ENCODE data around the gene CD22. TPM values are rescaled to one million over a fixed set of nuclear protein-coding genes. Genes with fewer than 3 reads are reported as not detected.

CD22 gene
- total RNA-seq, 1 experiment from 2014 or later, result not detected

- H4K5ac ChIP-seq (ENCODE audit: insufficient read length, low read depth, low read length), result no peak overlapping the region
- H2BK120ac ChIP-seq (ENCODE audit: low read depth, low read length, poor library complexity, severe bottlenecking), result no peak overlapping the region
- H3K9me3 Mint-ChIP-seq, result no peaks in the 10 kb centered on the region
- TF ChIP-seq CTCF (conservative IDR thresholded peaks at IDR 0.05), result no peak
- H3K9me3 ChIP-seq (ENCODE audit: control insufficient read depth, low read depth, low read length), result no peaks in the 10 kb centered on the region
- no peaks in the 10 kb centered on the region for H3K79me2 ChIP-seq (ENCODE audit: insufficient read depth, low read length)
- no peak overlapping the region for H3K18ac ChIP-seq (ENCODE audit: insufficient read length, low read depth, low read length)
- no peak overlapping the region; a peak in 1 of 5 replicates for H3K4me3 Mint-ChIP-seq
- H3K36me3 Mint-ChIP-seq (ENCODE audit: insufficient read depth in 1 of 3, low read depth in 3 of 3), result no peaks in the 10 kb centered on the region
- no CpG with 5 or more reads among the region's 11 CpGs for WGBS (ENCODE audit: extremely low coverage, insufficient read length, low lambda C conversion rate)
- H3T11ph ChIP-seq (ENCODE audit: low read length), result no peak overlapping the region
- no peak overlapping the region for H2BK5ac ChIP-seq (ENCODE audit: insufficient read length, low read length)
- H2AK5ac ChIP-seq (ENCODE audit: insufficient read length, low read length), result no peak overlapping the region
- no peak overlapping the region for H2BK15ac ChIP-seq (ENCODE audit: low read depth, low read length)
- H2AFZ ChIP-seq (ENCODE audit: low read length), result no peak overlapping the region
- H3K27me3 Mint-ChIP-seq (ENCODE audit: low read depth), result no peaks in the 10 kb centered on the region
- H3K9ac ChIP-seq (ENCODE audit: extremely low read depth, insufficient read length, low read length), result no peak overlapping the region
- H3K79me1 ChIP-seq (ENCODE audit: insufficient read depth, low read depth, low read length, poor library complexity, severe bottlenecking), result no peaks in the 10 kb centered on the region
- peaks cover 0 to 10% of the 10 kb centered on the region in 2 experiments; a peak in 2 of 4 replicates for H3K4me1 Mint-ChIP-seq
- H3K27me3 ChIP-seq (ENCODE audit: insufficient read depth, low read length), result no peaks in the 10 kb centered on the region
- H2BK12ac ChIP-seq (ENCODE audit: insufficient read length, low read depth, low read length), result no peak overlapping the region
- H4K91ac ChIP-seq (ENCODE audit: insufficient read length, low read depth, low read length), result no peak overlapping the region
- H4K20me1 ChIP-seq (ENCODE audit: control insufficient read depth, insufficient read depth, insufficient read length), result no peaks in the 10 kb centered on the region
- H4K8ac ChIP-seq (replicated peaks; ENCODE audit: insufficient read length, low read depth, low read length), result no peak overlapping the region
- no peak overlapping the region for H3K4ac ChIP-seq (ENCODE audit: low read depth, low read length)
- H3K23me2 ChIP-seq (ENCODE audit: insufficient read length, low read depth, low read length, poor library complexity, severe bottlenecking), result no peaks in the 10 kb centered on the region
- no peak overlapping the region for H3K14ac ChIP-seq (ENCODE audit: insufficient read depth, low read length)
- no peak overlapping the region for H3K4me2 ChIP-seq (ENCODE audit: insufficient read depth, insufficient read length, low read length)
- DNase-seq, result no peak
- H3K4me1 ChIP-seq (ENCODE audit: insufficient read depth, low read length), result no peaks in the 10 kb centered on the region; the same call in 1 of the 2 replicates
- no peak overlapping the region for H3K56ac ChIP-seq (ENCODE audit: insufficient read length, low read depth, low read length)
- H3K27ac Mint-ChIP-seq, result peak overlapping the region in 2 of 3 experiments; percentile 3 to 34; a peak in 2 of 7 replicates
- no peak overlapping the region for H3K23ac ChIP-seq (ENCODE audit: insufficient read length, low read depth, low read length)
- H3K27ac ChIP-seq (ENCODE audit: insufficient read length, low read depth, low read length), result no peak overlapping the region
- no peak overlapping the region for H2BK20ac ChIP-seq (ENCODE audit: low read depth, low read length, poor library complexity, severe bottlenecking)
Observed at GRCh38 chr19:35304036-35304435, 25.0 kb upstream of the CD22 start.

Measured in H9 (cell line).